Nephron progenitor cell (in vitro differentiated cells): ENCODE data around the gene GRID2.

ENCODE experiments used
- DNase-seq: peaks from one replicate; pipeline ENCODE4 v3.0.0; 2021
- H3K27ac Mint-ChIP-seq: 2 replicates; pipeline ENCODE4 v1.8.0; 2021; ENCODE audit warnings: mild to moderate bottlenecking, moderate library complexity, mixed read lengths
- H3K27me3 Mint-ChIP-seq: 2 replicates; pipeline ENCODE4 v1.8.0; 2021; ENCODE audit warnings: mild to moderate bottlenecking, low read depth, mixed read lengths; ENCODE audit not compliant: poor library complexity
- H3K36me3 Mint-ChIP-seq: 2 replicates; pipeline ENCODE4 v1.8.0; 2021; ENCODE audit warnings: low read depth, mixed read lengths
- H3K4me1 Mint-ChIP-seq: 2 replicates; pipeline ENCODE4 v1.8.0; 2021; ENCODE audit warnings: mixed read lengths
- H3K4me3 Mint-ChIP-seq: 2 replicates; pipeline ENCODE4 v1.8.0; 2021; ENCODE audit warnings: mild to moderate bottlenecking, moderate library complexity, mixed read lengths
- H3K9me3 Mint-ChIP-seq: 2 replicates; pipeline ENCODE4 v1.8.0; 2021; ENCODE audit warnings: mild to moderate bottlenecking, moderate library complexity, mixed read lengths
- TF ChIP-seq, protein P1 (sequence below): fragments of 200-600 bp; sonication (generic); IDR thresholded peaks from 2 replicates; pipeline ENCODE4 v1.5.0; 2021; ENCODE audit warnings: antibody characterized with exemption

The GRID2 gene

DNA sequence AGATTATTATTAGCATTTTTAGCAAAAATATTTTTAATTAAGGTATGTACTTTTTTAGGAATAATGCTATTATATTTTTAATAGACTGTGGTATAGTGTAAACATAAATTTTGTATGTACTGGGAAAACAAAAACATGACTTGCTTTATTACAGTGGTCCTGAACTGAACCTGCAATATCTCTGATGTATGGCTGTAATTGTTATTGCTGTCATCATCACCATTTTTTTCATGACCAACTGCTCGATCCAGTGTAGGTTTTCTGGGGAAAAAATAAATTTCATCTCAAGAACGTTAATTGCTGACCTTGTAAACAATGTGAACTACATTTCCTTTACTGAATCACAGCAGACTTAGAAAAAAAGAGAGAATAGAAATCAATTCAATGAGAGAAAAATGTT, 1441.2 kb downstream of the GRID2 start:
- Mint-ChIP-seq H3K9me3 (no peaks in the 10 kb centered on the region), H3K4me1 (no peaks in the 10 kb centered on the region), H3K27ac (no peak overlapping the region), H3K36me3 (no peaks in the 10 kb centered on the region), H3K27me3 (peaks cover 2% of the 10 kb centered on the region), H3K4me3 (no peak overlapping the region)
- no peak for DNase-seq
- TF ChIP-seq, protein P1, sequence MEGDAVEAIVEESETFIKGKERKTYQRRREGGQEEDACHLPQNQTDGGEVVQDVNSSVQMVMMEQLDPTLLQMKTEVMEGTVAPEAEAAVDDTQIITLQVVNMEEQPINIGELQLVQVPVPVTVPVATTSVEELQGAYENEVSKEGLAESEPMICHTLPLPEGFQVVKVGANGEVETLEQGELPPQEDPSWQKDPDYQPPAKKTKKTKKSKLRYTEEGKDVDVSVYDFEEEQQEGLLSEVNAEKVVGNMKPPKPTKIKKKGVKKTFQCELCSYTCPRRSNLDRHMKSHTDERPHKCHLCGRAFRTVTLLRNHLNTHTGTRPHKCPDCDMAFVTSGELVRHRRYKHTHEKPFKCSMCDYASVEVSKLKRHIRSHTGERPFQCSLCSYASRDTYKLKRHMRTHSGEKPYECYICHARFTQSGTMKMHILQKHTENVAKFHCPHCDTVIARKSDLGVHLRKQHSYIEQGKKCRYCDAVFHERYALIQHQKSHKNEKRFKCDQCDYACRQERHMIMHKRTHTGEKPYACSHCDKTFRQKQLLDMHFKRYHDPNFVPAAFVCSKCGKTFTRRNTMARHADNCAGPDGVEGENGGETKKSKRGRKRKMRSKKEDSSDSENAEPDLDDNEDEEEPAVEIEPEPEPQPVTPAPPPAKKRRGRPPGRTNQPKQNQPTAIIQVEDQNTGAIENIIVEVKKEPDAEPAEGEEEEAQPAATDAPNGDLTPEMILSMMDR, result no peak

- Mint-ChIP-seq H3K36me3 (no peaks in the 10 kb centered on the region), H3K27ac (no peak overlapping the region), H3K4me1 (no peaks in the 10 kb centered on the region), H3K27me3 (peaks cover 2% of the 10 kb centered on the region), H3K9me3 (no peaks in the 10 kb centered on the region), H3K4me3 (no peak overlapping the region)
- TF ChIP-seq, protein P1, result no peak
- no peak for DNase-seq
Measured at GRCh38 chr4:93746031-93746430, 1442.3 kb downstream of the GRID2 start.

DNA sequence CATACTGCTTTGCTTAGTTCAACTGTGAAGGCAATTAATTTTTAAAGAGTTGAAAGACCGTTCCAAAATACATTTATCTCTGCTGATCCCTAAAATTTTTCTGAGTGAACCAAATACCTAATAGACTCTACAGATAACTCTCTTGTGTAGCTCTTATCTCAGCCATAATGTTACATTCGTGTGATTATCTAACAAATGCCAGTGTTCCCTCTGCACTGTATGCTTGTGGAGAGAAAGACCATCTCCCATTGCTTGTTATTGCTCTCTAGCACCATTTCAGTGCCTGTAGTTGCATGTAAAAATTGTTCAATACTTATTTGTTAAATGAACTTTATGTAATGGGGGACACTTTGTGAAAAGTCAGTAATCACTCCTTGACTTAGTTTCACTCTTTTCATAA, 1443.5 kb downstream of the GRID2 start:
- DNase-seq, result no peak
- Mint-ChIP-seq H3K9me3 (no peaks in the 10 kb centered on the region), H3K36me3 (no peaks in the 10 kb centered on the region), H3K4me3 (no peak overlapping the region), H3K4me1 (no peaks in the 10 kb centered on the region), H3K27ac (no peak overlapping the region), H3K27me3 (peaks cover 2% of the 10 kb centered on the region)
- TF ChIP-seq, protein P1, result no peak

DNA sequence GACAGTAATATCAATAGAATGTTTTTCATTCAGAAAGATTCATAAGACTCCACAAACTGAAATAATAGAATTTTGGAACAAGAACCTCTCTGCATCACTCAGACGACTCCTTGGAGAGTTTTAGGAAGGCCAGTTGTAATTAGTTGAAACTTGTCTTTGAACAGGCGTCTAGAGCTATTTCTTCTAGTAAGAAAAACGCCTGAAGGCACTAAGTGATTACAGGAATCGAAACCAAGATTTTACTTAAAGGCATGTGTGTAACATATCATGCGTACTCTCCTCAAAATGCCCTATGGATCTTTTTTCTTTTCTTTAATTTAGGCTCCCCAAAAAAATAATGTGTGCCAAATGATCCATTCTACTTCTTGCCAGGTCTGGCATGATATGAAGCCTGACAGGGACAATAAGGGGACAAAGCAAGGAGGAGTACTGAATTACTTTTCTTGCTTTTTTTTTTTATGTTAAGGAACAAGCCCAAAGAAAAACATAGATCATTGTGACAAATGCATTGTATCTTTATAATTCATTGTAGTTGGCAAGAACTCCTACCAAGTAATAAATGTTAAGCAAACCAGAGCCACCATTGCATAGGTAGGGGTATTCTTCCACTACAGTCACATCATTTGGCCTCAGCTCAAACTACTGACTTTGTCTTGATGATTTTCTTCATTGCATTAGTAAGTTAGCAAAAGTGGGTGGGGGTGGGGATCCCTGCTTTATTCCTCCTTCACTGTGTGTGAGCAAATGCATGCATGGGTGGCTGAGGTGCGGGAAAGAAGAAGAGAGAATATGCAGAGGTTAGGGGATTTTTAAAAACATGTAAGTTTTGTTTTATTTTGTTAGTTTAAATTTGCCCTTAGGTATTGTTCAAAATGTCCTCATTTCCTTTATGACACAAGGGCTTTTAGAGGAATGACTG, 1444.9 kb downstream of the GRID2 start:
- TF ChIP-seq, protein P1, result no peak

GRCh38 chr4:93749292-93749761, 1445.6 kb downstream of the GRID2 start:
- Mint-ChIP-seq H3K27ac (peak overlapping the region; percentile 60), H3K4me3 (no peak overlapping the region), H3K9me3 (no peaks in the 10 kb centered on the region), H3K27me3 (peaks cover 2% of the 10 kb centered on the region), H3K36me3 (no peaks in the 10 kb centered on the region), H3K4me1 (no peaks in the 10 kb centered on the region)
- no peak for DNase-seq
- TF ChIP-seq, protein P1, result no peak

More for the DNA sequence above, 1444.9 kb downstream of the GRID2 start:
- no peaks in the 10 kb centered on the region for H3K4me1 Mint-ChIP-seq
- H3K9me3 Mint-ChIP-seq, result no peaks in the 10 kb centered on the region
- DNase-seq, result no peak
- H3K27ac Mint-ChIP-seq, result peak overlapping the region; percentile 60
- H3K27me3 Mint-ChIP-seq, result peaks cover 2% of the 10 kb centered on the region
- no peak overlapping the region for H3K4me3 Mint-ChIP-seq
- no peaks in the 10 kb centered on the region for H3K36me3 Mint-ChIP-seq
